UCSD-AML1 (cell line): ENCODE measurements around the gene BAG3.

Source experiments
- DNase-seq: peaks from one replicate; lab custom pipeline; 2025; ENCODE audit not compliant: unreplicated experiment; lab: John Stamatoyannopoulos, UW

Gene BAG3

DNA sequence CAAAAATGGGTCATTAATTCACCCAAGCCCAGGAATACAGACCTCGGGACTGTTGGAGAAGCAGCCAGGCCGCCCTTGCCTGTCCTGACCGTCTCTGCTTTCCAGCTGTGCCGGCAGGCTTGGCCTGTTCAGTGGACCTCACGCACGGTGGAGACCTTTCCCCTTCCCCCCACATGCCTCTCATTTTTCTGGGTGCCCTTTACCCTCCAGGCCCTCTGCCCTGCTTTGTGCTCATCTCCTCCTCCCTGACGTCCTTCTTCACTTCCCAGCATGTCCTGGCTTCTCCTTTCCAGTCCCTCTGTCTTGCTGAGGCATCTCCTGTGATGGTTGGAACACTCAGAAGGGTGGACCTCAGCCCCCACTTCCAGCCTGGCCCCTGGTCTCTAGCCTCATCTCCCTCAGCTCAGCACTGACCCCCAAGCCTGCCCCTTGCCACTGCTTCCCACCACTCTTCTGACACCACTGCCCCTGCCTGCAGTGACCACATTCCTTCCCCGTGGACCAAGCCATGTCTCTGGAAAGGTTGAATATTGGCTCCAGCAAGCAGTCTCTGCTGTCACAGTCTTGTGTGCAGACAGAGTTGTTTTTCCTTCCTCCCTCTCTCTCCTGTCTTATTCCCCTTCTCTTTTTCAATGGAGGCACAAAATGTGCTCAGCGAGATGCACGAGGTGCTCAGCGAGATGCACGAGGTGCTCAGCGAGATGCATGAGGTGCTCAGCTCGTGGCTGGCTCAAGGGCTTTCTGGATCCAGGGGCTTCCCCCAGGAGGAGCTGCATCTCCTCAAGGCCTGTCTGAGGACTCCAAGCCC, 14.9 kb downstream of the BAG3 start:
- no peak for DNase-seq

DNA sequence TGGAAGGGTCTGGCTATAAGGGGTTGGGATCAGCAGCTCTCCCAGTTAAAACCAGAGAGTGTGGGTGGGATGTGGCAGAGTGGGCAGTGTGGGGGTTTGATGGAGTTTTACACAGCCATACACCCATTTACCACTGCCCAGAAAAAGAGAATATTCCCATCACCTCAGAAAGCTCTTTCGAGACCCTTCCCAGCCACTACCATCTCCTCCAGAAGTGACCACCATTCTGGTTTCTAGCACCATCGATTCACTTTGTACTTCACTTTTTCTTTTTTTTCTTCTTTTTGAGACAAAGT, 15.5 kb downstream of the BAG3 start:
- DNase-seq = no peak

DNA sequence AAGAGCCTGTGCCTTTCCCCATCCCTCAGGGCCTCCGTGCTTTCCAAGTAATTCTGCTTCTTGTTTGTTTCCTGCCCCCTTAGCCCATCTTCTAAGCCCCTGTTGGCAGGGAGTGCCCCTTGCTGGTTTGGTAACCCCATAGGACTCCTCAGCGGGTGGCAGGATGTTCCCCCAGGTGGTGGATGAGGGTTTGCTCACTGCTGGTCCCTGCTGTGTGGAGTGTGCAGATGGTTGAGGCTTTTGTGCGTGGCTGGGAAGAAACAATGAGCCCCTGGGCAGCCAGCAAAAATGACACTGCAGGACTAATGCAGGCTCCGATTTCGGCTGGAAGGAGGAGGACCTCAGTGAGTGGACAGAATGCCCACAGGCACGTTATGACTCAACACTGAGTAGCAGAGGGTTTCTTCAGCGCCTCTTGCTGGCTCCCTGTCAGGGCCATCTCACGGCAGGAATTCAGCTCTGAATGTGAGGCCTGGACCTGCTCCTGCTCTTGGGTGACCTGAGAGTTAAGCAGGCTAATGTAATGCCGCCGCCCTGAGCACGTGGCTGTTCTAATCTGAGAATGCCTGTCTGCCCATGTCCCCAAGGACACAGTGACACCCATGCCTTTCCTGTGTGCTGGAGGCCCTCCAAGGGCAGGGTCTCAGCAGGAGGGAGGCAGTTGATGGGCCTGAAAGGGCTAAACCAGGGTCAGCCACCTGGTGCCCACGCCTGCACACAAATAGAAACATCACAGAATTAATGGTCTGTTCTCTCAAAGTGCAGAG, 16.6 kb downstream of the BAG3 start:
- no peak for DNase-seq

DNA sequence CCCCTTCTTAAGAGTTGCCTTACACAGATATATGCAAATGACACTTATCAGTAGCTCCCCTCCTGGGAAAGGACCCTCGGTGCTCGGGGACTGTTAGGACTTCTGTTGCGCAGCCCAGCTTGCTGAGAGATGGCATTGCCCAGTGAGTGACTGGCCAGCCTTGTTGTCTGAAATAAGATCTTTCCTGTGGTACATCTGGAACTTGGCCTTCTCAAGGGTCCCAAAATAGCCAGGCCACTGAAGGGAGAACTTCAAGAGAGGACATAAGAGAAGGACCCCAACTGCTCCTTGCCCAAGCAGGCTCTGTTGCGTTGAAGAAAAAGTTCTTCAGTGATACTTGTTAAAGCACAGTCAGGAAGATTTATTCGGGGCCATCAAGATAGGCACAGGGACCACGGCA, 17.3 kb downstream of the BAG3 start:
- no peak for DNase-seq

DNA sequence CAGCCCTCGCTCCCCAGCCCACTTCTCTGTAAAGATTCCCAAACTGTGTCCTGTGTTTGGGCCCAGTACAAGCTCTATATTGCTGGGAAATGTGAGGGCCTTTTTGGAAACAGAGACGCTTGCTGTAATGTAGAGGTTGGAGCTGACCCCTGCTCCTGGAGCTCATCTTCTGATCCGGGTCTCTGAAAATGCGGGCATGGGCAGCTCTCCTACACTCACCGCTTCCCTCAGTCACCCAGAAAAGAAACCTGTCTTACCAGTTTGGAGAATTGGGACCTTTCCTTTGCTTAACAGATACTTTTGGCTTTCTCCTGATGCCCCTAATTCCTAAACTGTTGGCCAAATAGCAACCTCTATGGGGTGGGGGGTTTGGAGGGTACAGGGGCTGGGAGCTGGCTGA, 18.2 kb downstream of the BAG3 start:
- no peak for DNase-seq

DNA sequence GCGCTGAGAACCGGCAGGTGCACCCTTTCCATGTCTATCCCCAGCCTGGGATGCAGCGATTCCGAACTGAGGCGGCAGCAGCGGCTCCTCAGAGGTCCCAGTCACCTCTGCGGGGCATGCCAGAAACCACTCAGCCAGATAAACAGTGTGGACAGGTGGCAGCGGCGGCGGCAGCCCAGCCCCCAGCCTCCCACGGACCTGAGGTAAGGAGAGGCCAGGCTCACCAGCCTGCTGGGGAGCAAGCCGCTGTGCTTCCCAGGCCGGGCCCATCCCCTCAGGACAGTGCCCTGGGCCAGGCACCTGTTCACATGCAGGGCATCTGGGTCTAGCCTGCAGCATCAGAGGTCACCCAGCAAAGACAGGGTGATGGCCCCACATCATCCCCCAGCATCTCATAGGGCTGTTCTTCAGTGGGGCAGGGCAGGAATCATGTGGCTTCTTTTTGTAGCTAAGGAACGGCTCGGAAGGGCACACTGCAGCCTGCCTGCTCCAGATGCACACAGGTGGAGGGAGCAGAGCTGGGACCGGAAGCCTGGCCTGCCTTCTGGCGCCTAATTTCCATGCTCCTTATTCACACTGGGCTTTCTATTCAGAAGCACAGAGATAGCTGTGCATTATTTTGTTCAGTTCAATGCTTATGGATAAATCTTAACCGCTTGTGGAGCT, 18.9 kb downstream of the BAG3 start:
- DNase-seq = no peak

DNA sequence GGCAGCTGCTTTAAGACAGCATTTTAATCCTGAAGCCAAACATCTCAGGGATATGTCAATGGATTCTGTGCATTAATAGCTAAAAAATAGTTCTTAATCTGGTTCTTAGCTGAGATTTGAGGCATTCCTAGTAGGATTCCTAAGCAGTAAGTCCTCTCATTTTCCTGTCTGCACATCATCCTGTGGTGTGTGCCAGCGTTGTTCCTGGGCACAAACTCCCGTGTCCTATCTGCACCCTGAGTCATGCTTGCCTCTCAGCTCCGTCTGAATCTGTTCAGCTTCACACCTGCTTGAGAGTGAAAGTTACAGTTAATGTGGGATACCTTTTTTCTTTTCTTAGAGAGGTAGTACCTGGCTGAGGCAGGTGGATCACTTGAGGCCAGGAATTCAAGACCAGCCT, 19.5 kb downstream of the BAG3 start:
- no peak for DNase-seq

DNA sequence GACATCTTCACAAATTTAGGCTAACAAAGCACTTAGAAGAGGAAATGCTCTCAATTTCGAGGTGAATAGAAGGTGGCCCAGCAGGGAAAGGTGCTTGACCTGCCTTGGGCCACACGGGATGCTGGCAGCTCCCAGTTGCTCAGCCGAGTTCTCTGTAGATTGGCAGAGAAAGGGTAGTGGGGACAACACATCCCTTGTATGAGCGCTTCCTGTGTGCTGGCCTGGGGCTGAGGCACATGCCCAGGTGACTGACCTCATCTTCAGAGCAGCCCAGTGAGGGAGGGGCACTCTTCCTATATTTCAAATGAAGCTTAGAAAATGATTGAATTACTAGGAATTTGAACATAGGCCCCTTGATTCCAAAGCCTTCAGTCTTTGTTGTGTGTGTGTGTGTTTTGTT, 20.2 kb downstream of the BAG3 start:
- no peak for DNase-seq

DNA sequence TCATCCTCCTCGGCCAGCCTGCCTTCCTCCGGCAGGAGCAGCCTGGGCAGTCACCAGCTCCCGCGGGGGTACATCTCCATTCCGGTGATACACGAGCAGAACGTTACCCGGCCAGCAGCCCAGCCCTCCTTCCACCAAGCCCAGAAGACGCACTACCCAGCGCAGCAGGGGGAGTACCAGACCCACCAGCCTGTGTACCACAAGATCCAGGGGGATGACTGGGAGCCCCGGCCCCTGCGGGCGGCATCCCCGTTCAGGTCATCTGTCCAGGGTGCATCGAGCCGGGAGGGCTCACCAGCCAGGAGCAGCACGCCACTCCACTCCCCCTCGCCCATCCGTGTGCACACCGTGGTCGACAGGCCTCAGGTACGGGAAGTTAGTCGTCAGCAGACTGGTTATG, 21.1 kb downstream of the BAG3 start:
- no peak for DNase-seq

DNA sequence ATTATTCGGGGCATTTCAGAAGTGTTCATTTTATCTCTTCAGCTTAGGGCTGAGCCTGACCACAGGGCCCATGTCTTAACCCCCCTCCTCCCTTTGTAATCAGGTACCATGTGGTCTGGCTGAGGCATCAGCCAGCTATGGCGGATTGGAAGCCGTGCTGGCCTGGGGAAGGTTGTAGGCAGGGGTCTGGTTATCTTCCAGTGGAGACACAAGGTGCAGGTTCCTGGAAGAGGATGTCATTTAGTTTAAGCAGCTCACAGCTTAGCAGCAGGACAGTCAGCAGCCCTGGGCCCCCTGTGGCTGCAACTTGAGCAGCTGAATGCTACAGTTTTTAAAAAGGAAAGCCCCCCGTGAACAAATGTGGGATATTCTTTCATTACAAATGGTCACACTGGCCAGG, 22.1 kb downstream of the BAG3 start:
- no peak for DNase-seq

DNA sequence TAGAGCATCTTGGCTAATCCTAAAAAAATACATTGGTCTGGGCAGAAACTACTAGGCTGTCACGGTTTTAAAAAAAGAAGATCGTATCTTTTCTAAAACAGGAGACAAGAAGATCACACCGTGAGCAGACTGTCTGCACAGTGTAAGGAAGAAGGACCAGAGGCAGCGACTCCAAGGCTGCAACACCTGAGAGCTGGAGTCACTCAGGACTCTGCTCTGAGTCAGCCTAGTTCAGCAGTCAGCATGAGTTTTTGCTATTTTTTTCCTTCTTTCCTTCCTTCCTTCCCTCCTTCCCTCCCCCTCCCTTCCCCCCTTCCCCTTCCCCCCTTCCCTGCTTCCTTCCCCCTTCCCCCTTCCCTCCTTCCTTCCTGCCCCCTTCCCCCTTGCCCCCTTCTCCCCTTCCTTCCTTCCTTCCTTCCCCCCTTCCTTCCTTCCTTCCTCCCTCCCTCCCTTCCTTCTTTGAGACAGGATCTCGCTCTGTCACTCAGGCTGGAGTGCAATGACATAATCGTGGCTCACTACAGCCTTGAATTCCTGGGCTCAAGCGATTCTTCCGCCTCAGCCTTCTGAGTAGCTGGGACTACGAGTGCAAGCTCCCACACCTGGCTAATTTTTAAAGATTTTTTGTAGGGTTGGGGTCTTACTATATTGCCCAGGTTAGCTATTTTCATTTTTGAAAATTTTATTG, 24.4 kb downstream of the BAG3 start:
- DNase-seq = no peak

DNA sequence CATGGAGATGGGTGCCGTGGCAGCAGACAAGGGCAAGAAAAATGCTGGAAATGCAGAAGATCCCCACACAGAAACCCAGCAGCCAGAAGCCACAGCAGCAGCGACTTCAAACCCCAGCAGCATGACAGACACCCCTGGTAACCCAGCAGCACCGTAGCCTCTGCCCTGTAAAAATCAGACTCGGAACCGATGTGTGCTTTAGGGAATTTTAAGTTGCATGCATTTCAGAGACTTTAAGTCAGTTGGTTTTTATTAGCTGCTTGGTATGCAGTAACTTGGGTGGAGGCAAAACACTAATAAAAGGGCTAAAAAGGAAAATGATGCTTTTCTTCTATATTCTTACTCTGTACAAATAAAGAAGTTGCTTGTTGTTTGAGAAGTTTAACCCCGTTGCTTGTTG, 25.9 kb downstream of the BAG3 start:
- DNase-seq = no peak

DNA sequence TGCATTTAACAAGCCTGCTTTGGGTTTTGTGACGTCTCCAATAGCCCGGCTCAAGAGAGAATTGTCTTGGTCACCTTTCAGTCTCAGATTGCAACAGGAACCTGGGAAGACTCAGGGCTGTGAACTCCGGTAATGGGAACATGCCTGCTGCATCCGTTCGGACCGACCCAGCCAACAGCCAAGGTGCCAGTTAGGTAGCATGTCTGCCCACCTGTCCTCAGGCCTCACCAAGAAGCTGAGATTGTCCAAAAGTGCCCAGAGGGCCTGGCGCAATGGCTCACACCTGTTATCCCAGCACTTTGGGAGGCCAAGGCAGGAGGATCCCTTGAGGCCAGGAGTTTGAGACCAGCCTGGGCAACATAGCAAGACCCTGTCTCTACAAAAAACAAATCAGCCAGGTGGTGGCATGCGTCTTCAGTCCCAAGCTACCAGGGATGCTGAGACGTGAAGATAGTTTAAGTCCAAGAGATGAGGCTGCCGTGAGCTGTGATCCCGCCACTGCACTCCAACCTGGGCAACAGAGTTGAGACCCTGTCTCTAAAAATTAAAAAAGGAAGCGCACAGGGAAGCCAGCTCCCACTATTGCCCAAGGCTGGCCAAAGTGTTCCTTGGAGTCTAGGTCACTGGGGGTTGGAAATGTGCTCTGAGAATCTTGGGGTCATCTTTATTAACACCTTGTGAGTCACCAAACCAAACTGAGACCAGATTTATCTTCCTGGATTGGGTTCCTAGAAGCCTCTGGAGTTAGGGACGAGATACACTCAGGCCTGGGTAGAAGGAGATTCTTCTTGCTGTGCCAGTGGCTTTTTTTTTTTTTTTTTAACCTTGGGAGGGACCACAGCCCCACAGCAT, 26.9 kb downstream of the BAG3 start:
- no peak for DNase-seq

DNA sequence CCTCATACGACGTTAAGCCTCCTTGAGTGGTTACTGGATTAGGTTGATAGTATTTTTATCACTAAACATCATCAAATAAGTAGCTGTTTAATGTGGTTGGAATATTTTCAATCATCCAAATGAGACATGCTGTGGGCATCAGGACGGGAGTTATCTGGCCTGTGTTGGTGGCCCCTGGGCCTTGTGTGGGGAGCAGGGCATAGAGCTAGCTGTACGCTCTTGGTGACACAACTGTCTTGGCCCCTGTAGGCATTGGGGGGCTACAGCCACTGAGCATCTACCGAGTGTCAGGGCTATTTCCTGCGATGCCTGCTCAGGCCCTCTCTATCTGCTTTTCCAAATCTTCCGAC, 28.3 kb downstream of the BAG3 start:
- DNase-seq = no peak

DNA sequence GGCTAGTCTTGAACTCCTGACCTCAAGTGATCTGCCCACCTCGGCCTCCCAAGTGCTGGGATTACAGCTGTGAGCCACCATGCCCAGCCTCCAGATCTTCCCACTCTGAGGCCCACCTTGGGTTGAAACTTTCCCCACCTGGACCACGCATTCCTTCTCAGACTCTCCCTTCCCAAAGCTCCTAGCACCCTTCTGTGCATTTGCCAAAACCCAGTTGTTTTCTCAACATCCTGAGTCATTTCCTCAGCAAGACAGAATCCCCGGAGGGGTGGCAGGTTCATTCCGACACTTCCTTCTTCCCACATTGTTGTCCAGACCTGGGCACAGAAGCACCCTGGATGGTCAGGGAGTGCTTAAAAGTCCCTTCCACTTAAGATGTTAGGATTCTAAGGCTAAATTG, 28.9 kb downstream of the BAG3 start:
- peak; percentile 25 for DNase-seq

DNA sequence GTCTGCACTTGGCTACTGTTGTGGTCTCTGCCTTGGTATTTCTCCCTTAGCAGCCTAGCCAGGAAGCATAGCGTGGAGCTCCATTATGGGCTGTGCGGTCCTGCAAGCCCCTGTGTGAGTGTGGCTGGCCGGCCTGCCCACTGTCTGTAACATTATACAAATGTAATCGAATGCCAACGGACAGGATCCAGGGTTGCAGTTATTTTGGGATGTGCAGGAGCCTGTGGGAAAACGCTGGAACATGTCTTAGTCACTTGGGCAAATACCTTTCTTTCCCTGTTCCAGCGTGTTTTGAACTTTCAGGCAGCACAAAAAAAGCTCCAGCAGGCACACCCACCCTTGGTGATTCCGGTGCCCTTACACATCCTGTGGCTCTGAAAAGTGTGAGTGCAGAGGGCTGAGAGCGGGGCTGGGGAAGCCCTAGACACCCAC, 29.5 kb downstream of the BAG3 start:
- DNase-seq = peak; percentile 25

DNA sequence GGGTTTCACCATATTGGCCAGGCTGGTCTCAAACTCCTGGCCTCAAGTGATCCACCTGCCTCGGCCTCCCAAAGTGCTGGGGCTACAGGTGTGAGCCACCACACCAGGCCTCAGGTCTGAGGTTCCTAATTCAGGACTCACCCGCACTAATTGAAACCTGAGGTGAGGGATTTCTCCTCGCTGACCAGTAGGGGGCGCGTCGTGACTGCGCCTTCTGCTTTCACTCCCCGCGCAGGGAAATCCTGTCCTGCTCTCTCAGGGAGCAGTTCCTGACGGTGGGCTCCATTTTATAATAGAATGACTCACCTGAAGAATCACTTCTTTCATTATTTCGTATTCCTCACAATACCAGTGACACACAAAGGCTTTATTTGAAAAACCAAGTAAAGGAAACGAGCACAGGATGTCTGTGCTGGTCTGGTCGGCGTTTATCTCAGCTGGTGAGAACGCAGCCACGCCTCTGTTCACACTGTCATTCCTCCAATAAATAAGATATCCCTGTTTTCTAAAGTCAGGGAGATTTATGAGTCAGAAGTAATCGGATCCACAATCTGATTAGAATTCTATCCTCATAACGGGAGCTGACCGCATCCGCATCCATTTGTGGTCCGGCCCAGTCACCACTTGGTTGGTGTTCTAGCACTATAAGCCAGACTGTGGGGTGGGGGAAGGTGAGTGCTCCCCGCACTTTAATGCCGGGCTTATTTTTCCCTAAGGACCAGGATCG, 35.4 kb downstream of the BAG3 start:
- DNase-seq = peak; percentile 70

DNA sequence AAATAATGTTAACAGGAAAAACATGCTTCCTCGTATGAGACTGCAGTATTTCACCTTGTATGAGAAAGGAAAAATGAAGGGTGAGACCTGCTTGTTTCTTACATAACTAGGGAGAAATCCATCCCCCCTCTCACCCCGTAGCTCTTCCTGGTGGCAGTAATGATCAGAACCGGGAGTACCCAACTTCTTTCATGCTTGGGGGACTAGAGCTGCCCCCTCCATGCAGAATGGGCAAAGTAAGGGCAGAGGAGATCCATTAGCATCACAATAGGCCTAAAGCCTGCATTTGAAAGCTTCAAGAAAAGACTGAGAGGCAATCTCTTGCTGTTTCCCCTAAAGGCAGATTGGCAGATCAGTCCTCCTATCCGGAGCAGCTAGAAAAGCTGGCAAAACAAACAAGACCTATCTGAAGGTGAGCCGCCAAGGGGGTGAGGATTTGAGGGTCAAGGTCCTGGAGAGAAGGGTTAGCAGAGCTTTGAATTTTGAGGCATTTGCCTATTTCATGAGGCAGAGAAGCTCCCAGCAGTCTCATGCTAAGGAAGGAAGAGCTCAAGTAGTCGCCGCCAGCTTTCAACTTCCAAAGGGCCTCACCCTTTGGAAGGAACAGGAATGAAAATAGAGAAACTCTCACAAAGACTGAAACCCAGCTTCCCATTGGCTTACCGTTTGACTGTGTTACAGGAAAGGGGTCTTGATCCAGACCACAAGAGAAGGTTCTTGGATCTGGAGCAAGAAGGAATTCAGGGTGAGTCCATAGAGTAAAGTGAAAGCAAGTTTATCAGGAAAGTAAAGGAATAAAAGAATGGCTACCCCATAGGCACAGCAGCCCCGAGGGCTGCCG, 36.2 kb downstream of the BAG3 start:
- no peak for DNase-seq

DNA sequence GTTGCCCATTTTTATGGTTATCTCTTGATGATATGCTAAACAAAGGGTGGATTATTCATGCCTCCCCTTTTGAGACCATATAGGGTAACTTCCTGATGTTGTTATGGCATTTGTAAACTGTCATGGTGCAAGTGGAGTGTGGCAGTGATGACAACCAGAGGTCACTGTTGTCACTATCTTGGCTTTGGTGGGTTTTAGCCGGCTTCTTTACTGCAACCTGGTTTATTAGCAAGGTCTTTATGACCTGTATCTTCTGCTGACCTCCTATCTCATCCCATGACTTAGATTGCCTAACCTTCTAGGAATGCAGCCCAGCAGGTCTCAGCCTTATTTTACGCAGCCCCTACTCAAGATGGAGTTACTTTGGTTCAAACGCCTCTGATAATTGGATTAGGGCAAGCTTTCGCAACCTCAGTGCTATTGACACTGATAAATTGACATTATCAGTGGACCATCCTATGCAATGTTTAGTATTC, 36.9 kb downstream of the BAG3 start:
- no peak for DNase-seq
